Activated CD4-positive, alpha-beta T cell treated with anti-CD3 and anti-CD28 coated beads, Interleukin-2, Interleukin-4, amounts not matched to agents 100 ng/mL and 50 ng/mL, durations not matched to agents 16 hours and 8 hours (primary cell): ENCODE results near the gene PTPRC.
"Not testable (repeated sequence)": the region's sequence is repeated elsewhere in the genome, so short reads cannot be mapped to it uniquely, and the experiment has no call there.

Experiments
- DNase-seq: peaks from one replicate; pipeline ENCODE4 v3.0.0-alpha.2; 2020; ENCODE audit warnings: low spot score

PTPRC gene, protein sequence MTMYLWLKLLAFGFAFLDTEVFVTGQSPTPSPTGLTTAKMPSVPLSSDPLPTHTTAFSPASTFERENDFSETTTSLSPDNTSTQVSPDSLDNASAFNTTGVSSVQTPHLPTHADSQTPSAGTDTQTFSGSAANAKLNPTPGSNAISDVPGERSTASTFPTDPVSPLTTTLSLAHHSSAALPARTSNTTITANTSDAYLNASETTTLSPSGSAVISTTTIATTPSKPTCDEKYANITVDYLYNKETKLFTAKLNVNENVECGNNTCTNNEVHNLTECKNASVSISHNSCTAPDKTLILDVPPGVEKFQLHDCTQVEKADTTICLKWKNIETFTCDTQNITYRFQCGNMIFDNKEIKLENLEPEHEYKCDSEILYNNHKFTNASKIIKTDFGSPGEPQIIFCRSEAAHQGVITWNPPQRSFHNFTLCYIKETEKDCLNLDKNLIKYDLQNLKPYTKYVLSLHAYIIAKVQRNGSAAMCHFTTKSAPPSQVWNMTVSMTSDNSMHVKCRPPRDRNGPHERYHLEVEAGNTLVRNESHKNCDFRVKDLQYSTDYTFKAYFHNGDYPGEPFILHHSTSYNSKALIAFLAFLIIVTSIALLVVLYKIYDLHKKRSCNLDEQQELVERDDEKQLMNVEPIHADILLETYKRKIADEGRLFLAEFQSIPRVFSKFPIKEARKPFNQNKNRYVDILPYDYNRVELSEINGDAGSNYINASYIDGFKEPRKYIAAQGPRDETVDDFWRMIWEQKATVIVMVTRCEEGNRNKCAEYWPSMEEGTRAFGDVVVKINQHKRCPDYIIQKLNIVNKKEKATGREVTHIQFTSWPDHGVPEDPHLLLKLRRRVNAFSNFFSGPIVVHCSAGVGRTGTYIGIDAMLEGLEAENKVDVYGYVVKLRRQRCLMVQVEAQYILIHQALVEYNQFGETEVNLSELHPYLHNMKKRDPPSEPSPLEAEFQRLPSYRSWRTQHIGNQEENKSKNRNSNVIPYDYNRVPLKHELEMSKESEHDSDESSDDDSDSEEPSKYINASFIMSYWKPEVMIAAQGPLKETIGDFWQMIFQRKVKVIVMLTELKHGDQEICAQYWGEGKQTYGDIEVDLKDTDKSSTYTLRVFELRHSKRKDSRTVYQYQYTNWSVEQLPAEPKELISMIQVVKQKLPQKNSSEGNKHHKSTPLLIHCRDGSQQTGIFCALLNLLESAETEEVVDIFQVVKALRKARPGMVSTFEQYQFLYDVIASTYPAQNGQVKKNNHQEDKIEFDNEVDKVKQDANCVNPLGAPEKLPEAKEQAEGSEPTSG (N-terminal part only)

DNA sequence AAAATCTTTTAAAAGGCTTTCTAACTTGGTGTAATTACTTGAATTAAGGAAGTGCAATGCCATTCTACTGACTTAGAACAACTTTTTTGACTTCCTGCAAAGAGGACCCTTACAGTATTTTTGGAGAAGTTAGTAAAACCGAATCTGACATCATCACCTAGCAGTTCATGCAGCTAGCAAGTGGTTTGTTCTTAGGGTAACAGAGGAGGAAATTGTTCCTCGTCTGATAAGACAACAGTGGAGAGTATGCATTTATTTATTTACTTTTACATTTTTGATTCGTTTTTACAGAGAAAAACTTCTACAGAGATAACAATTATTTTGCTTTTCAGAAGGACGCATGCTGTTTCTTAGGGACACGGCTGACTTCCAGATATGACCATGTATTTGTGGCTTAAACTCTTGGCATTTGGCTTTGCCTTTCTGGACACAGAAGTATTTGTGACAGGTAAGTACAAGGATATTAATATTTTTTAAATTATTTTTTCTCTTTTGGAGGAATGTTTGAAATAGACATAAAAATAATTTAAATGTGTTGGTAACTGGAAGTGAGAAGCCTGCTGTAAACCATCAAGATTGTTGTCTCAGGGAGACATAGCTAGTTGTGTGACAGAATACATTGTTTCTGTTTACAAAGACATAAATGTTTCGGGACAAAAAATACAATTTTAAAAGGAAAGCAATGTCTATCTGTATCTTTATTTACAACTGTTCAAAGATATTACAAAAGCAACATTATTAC is at the start of gene PTPRC:
Gene PTPRC (plus strand): TSS at position 147 of the 742 bp plus-strand sequence. CDS start 229 bp downstream, at position 376.
- DNase-seq: peak; percentile 87

DNA sequence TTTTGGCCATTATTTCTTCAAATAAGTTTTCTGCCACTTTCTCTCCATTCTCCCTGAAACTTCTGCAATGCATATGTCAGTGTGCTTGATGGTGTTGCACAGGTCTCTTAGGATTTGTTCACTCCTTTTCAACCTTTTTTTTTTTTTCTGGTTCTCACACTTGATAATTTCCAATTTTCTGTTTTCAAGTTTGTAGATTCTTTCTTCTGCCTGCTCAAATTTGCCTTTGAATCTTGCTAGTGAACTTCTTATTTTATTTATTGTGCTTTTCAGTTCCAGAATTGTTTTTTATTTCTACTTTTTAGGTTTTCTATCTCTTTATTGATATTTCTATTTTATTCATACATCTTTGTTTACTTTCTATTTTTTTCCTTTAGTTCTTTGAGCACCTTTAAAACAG is 48.4 kb upstream of the PTPRC start:
- no peak for DNase-seq

DNA sequence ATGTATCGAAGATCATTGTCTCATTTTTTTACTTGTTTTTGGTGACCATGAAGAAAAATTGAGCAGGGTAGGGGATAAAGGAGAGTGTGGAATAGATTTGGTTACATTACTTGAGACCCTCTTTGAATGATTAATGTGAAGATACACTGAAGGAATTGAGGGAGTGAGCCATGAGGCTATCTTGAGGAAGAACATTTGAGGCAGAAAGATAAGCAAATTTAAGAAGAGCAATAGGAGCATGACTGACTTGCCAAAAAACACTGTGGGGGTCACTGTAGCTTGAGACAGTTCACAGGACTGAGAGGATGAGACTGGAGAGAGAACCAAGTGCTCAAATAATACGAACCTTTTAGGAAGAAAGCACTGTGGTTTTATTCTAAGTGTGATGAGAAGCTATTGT is 43.1 kb upstream of the PTPRC start:
- no peak for DNase-seq

DNA sequence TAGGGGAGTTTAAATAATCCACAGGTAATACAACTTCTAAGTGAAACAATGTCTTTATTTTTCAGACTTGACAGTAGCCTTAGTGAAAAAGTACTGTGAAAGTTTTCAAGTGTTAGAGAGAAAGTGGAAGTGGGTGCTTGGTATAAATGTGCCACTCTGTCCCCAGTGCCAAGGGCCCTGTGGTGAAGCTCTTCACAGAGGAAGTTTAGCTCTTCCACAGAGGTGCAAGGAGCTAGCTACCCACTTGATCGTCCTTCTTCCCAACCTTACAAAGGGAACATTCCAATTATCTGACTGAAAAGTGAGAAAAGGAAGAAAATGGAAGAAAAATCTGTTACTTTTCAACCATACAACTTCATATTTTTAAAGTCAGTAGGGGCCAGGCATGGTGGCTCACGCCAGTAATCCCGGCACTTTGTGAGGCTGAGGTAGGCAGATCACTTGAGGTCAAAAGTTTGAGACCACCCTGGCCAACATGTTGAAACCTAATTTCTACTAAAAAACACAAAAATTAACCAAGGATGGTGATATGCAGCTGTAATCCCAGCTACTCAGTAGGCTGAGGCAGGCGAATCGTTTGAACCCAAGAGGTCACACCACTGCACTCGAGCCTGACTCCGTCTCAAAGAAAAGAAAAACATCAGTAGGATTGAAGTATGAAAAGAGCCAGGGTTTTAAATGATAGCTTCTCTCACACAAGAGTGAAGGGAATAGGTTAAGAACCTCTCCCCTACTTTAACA is 41.0 kb upstream of the PTPRC start:
- DNase-seq: no peak

DNA sequence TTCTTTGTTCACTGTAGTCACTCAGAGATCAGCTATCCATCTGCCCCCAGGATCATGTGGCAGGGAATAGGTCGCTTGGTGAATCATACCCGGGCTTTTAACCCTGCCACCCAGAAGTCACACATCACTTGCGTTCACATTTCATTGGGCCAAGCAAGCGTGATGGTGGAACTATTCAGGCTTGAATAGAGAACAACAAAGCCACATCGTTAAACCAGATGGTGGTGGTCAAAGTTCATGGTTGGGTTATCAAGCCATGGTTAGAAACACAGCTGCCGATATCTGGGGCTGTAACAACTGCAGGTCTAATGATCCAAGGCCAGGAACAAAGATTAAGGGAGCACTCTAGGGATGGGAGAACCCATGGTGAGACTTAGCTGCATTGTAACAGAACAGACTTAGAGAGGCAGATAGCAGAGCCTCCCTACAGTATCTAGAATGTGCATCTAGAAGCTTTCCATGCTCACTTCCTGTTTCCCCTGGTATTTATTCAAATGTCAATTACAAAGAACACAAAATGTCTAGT is 40.0 kb upstream of the PTPRC start:
- DNase-seq: no peak

DNA sequence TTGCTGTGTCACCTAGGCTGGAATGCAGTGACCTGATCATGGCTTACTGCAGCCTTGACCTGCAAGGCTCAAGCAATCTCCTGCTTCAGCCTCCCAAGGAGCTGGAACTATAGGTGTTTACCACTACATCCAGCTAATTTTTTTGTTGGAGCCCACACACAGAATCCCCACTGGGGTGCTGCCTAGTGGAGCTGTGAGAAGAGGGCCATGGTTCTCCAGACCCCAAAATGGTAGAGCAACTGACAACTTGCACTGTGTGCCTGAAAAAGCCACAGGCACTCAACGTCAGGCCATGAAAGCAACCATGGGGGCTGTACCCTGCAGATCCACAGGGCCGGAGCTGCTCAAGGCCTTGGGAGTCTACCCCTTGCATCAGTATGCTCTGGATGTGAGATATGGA is 39.1 kb upstream of the PTPRC start:
- DNase-seq: no peak

DNA sequence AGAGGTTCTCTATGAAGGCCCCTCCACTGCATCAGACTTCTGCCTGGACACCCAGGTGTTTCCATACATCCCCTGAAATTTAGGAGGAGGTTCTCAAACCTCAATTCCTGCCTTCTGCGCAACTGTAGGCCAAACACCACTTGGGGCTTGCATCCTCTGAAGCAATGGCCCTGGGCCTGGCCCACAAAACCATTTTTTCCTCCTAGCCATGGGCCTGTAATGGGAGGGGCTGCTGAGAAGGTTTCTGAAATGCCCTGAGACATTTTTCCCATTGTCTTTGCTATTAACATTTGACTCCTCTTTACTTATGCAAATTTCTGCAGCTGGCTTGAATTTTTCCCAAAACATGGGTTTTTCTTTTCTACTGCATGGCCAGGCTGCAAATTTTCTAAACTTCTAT is 37.9 kb upstream of the PTPRC start:
- no peak for DNase-seq

DNA sequence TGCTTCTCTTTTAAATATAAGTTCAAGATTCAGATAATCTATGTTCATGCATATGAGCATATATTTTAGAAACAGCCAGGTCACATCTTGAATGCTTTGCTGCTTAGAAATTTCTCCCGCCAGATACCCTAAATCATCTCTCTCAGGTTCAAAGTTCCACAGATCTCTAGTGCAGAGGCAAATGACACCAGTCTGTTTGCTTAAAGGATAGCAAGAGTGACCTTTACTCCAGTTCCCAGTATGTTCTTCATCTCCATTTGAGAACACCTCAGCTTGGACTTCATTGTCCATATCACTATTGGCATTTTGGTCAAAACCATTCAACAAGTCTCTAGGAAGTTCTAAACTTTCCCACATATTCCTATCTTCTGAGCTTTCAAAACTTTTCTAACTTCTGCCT is 37.5 kb upstream of the PTPRC start:
- not testable (repeated sequence) for DNase-seq

DNA sequence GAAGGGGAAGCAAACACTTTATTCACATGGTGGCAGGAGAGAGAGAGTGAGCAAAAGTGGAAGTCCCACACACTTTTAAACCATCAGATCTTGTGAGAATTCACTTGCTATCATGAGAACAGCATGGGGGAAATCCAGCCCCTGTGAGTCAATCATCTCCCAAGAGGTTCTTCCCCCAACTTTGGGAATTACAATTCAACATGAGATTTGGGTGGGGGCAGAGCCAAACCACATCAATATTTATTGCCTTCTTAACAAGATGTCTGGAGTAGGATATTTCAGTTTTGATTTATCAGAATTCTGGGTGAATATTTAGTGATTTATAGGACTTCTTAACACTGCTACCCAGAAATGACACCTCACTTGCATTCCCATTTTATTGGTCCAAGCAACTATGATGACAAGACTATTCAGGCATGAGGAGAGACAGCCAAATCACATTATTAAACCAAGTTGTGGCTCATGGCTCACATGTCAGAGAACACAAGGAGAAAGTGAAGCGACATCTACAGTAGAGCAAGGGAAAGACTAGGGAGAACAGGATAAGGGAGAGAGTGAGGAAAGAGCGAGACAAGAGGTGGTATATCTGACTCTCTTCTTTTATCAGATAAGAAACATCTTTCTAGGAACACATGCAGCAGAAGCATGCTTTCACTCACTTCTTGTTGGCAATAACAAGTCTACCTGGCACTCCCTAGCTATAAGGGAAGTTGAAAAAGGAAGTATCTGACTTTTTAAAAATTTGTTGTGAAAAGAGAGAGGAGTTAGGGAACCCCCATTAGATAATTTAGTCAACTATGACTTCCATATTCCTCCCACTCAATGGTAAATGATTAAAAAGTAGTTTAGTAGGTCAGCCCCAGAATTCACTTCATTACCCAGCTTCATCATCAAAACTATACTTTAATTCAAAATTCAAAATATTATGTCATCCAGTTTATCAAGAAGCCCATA is 36.6 kb upstream of the PTPRC start:
- DNase-seq: no peak

DNA sequence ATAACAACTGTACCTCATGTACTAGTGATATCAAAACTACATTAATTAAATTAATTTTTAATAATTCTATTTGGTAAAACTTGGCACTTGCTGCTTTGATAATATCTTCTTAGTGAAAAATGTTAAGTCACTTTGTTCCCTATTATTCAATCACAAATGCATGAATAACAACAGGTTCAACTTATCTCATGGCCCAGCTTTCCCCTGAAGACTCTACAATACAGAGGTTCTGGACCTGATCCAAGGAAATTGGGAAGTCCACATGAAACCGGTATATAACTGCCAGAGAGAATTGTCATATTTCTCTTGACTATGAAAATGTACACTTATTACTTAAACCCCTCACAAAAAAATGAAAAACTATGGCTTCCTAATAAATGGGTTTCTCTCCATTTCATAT is 33.9 kb upstream of the PTPRC start:
- DNase-seq: no peak

DNA sequence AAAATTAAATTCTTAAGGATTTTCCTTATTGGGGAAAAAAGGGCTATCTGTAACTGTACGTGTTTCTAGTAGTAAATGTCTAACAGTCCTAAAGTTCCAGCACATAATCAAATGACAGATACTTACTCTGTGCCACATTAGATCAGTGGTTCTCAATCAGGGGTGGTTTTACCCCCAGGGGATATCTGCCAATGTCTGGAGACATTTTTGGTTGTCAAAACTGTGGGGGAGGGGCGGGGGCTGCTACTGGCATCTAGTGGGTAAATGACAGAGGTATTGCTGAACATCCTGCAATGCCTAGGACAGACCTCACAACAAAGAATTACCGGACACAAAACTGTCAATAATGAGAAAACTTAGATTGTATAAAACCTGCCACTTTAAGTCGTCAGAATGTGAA is 33.4 kb upstream of the PTPRC start:
- no peak for DNase-seq

DNA sequence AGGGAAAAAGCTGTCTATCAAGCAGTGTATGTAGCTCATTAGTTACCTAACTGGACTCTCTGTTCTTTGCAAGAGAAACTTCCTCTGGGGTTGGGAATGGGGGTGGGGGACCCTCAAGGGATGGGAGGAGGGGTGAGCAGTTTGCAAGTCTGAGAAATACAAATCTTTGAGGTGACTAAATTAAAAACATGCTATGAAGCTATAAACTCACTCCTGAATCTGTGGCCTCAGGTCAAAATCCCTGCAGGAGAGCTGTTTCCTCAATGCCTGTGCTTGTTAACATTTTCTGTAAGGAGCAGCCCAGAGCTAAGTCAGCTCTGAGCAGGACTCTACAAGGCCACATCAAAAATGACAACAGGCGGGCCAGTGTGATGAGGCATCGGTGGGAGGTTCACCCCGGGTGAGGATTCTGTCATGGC is 32.8 kb upstream of the PTPRC start:
- no peak for DNase-seq

DNA sequence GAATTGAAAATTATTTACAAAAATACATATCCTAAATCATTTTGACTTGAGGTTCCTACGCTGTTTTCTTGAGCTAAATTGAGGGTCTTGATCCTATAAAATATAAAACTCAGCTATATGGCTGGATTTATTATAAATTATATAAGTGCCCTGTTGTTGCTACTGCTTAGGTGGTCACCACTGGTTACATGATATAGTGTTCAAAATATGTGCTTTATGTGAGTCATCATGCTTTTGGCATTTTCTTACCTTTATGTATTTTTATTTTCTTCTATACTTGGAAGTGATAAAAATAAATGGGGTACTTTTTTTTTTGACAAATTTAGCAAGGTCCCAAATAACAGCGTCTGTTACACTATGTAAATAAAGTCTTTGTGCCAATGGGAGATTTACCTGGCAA is 31.1 kb upstream of the PTPRC start:
- no peak for DNase-seq

DNA sequence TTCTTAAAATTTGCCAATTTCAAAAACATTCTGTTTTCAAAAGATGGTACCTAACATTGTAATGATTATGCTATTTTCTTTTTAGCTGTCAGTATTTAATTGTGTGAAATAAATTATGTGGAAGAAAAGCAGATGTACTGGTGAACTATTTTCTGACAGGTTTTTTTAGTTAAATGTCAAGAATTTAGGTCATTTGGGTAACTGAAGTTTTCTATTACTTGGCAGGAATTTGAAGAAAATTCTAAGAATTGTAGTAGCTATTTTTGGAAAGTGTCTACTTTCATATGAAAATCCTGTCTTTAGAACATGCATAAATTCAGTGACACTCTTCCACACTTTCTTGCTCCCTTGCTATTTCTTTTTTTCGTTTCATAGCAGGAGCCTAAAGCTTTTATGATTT is 28.5 kb upstream of the PTPRC start:
- no peak for DNase-seq

DNA sequence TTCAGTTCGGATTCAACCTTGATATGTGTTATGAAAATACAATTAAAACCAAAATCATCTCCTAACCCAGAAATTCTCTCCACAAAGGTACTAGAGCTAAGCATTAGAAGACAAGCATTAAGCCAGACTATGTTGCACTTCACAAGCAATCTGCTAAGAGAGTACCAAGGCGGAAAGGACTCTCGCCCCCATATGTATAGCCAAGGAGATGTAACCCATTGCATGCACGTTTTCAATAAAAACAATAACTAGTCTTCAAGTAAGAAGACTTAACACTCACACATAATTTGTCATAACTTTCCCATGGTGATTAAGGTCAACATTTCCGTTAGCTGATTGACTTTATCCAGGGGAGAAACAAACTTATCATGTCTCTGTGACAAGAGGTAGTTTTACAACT is 27.6 kb upstream of the PTPRC start:
- DNase-seq: no peak

DNA sequence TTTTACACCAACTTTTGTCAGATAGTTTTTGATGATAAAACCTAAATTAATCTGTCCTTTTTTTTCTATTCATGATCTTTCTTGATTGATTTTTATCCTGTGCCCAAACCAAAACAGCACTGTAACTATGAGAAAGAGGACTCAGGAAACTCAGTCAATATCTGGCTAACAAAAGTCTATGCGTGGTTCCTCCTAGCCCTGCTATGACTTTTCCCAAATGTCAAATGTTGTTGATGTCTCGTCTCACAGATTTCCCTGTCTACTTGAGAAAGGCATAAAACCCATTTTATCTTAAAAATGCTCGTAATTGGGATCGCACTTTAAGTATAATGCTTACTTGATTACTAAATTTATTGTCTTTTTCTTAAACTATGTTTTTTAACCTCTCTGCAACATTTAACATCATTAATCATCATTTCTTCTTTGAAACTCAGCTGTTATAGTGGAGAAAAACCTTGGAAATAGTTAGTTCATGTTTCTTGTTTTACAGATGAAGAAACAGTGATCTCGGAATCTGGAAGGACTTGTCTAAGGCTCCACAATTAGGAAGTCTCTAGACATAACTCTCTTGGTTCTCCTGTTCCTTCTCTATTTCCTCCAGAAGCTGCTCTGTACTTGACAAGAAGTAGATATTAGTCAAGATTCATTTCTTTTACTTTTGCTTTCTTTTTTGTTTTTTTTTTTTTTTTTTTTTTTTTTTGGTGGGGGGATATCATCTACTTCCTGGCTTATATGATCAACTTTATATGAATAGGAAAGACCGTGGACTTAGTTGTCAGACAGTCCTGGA is 26.2 kb upstream of the PTPRC start:
- no peak for DNase-seq

DNA sequence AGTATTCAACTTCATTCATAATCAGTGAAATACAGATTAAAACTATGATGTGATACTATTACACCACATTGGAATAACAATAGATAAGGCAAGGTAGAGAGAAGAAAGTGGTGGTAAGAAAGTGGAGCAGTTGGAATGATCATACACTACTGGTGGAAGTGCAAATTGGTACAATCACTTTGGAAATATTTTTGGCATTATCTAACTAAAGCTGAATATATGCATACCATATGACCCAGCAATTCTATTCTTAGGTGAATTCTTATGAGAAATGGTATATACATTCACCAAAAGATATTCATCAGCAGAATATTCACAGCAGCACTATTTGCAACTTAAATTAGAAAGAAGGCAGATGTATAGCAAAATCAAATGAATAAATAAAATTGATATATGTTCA is 21.4 kb upstream of the PTPRC start:
- no peak for DNase-seq

DNA sequence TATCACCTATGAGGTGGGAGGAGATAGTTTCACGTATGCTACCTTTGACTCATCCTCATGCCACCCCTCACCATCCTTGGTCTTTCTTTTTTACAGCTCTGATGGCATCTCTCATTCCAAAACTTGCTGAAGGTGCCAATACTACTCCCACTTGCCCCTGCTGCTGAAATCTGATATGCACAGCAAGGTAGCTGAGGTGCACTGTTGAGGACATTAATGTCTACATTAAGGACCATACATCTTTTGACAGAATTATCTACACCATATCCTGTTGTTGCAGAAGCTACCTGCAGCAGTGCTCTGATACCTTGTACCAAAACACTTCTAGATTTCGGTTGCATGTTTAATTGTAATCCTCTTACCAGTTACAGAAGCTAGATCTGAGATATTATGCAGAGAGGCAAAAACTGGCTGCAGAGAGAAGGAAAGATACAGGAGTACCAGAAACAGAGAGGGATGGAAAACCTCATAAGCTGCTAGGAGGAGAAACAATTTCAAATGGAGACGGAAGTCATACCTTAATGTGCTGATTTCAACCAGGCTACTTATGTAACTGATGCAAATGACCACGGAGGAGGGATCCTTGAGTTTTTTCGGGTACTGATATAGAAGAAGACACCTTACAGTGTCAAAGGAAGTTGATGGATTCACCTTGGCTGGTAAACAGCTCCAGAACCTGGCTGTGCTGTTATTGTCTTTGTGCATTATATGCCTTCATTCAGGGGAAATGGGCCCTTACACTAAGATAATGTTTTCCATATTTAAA is 19.3 kb upstream of the PTPRC start:
- peak; percentile 79 for DNase-seq
